Measurements from ENCODE around the gene IFT27.

DNA sequence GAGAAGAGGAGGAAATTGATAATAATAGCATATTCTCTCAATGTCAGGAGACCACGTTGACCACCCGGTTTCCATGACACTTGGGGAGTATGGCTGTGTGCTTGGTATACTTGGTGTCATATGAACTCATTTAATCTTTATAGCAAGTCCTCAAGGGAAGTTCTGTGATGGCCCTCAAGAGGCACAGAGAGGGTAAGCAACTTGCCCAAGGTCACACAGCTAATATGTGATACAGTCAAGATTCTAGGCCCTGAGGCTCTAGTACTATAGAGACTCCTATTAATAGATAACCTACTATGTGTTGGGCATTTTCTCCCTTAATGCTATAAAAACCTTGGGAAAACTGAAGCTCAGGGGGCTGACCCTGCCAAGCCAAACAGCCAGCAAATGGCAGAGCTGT lies 61.8 kb downstream of the IFT27 start:
- TF ChIP-seq, protein P1, sequence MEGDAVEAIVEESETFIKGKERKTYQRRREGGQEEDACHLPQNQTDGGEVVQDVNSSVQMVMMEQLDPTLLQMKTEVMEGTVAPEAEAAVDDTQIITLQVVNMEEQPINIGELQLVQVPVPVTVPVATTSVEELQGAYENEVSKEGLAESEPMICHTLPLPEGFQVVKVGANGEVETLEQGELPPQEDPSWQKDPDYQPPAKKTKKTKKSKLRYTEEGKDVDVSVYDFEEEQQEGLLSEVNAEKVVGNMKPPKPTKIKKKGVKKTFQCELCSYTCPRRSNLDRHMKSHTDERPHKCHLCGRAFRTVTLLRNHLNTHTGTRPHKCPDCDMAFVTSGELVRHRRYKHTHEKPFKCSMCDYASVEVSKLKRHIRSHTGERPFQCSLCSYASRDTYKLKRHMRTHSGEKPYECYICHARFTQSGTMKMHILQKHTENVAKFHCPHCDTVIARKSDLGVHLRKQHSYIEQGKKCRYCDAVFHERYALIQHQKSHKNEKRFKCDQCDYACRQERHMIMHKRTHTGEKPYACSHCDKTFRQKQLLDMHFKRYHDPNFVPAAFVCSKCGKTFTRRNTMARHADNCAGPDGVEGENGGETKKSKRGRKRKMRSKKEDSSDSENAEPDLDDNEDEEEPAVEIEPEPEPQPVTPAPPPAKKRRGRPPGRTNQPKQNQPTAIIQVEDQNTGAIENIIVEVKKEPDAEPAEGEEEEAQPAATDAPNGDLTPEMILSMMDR (IDR thresholded peaks at IDR 0.05): no peak
- no peak for TF ChIP-seq POLR2A (IDR thresholded peaks at IDR 0.05)
- TF ChIP-seq EP300 (IDR thresholded peaks at IDR 0.05): no peak

Data from ovary (tissue), 3 donors.